Left ventricle myocardium inferior (tissue), 1 donor: ENCODE results near the gene TIGD3. TPM values are rescaled to one million over a fixed set of nuclear protein-coding genes. Genes with fewer than 3 reads are reported as not detected.
A peak's percentile ranks its signal among the peaks of the same experiment; 100 is the strongest.

Experiments
- DNase-seq: peaks from one replicate; pipeline ENCODE4 v3.0.0-alpha.2; 2020
- H3K27ac ChIP-seq: fragments of 200-600 bp; replicated peaks from 2 replicates; pipeline ENCODE4 v1.8.0; 2021
- H3K27me3 ChIP-seq: fragments of 200-600 bp; 2 replicates; pipeline ENCODE4 v1.8.0; 2021; ENCODE audit warnings: low read depth
- H3K36me3 ChIP-seq: fragments of 200-600 bp; 2 replicates; pipeline ENCODE4 v1.8.0; 2021
- H3K4me1 ChIP-seq: fragments of 200-600 bp; 2 replicates; pipeline ENCODE4 v1.8.0; 2021
- H3K4me3 ChIP-seq: fragments of 200-600 bp; 2 replicates; pipeline ENCODE4 v1.8.0; 2021; ENCODE audit warnings: mild to moderate bottlenecking, moderate library complexity
- H3K9me3 ChIP-seq: fragments of 200-600 bp; replicated peaks from 2 replicates; pipeline ENCODE4 v1.8.0; 2021
- intact Hi-C: fragments of 100-400 bp; cut with micrococcal nuclease; formaldehyde crosslinking; loops from one replicate; pipeline ENCODE4 v1.11.0; 2022
- total RNA-seq: library from RNA; stranded (reverse); fragmentation: NEBNext Ultra II Directional; extraction: Animal tissue kit (Norgen Biotek cat#: 25700); gene quantifications from one replicate; pipeline ENCODE4 v1.2.1, GENCODE V29; 2021
- TF ChIP-seq, protein P1 (sequence below): fragments of 200-600 bp; IDR thresholded peaks from 2 replicates; pipeline ENCODE4 v1.8.0; 2021; ENCODE audit warnings: antibody characterized with exemption, mild to moderate bottlenecking, borderline replicate concordance
- donor health status: DM: no; HTN: yes; CAD: no; lungs with severe emphysema.

TIGD3 gene
- total RNA-seq, 1 donor from 2014 or later: 0.44 TPM

DNA sequence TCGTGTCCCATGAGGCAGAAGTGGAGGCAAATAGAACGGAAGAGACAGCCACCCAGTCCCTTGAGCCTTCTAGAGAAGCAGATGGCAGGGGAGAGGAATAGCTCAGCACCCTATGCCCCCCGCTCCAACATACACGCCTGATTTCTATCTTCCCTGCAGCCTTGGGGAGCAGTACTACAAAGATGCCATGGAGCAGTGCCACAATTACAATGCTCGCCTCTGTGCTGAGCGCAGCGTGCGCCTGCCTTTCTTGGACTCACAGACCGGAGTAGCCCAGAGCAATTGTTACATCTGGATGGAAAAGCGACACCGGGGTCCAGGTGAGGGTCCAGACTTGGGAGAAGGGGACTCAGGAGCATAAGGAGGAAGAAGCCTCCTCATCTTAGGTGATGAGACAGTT lies 14.3 kb upstream of the TIGD3 start:
- Histone ChIP-seq H3K9me3 (no peaks in the 10 kb centered on the region), H3K4me1 (peaks cover 75% of the 10 kb centered on the region), H3K27me3 (no peaks in the 10 kb centered on the region), H3K27ac (no peak overlapping the region), H3K4me3 (no peak overlapping the region), H3K36me3 (peaks cover 68% of the 10 kb centered on the region)
- no peak for DNase-seq
- intact Hi-C loops: no loop called here
- TF ChIP-seq, protein P1, sequence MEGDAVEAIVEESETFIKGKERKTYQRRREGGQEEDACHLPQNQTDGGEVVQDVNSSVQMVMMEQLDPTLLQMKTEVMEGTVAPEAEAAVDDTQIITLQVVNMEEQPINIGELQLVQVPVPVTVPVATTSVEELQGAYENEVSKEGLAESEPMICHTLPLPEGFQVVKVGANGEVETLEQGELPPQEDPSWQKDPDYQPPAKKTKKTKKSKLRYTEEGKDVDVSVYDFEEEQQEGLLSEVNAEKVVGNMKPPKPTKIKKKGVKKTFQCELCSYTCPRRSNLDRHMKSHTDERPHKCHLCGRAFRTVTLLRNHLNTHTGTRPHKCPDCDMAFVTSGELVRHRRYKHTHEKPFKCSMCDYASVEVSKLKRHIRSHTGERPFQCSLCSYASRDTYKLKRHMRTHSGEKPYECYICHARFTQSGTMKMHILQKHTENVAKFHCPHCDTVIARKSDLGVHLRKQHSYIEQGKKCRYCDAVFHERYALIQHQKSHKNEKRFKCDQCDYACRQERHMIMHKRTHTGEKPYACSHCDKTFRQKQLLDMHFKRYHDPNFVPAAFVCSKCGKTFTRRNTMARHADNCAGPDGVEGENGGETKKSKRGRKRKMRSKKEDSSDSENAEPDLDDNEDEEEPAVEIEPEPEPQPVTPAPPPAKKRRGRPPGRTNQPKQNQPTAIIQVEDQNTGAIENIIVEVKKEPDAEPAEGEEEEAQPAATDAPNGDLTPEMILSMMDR: no peak

GRCh38 chr11:65341856-65342255 lies 12.7 kb upstream of the TIGD3 start:
- Histone ChIP-seq H3K4me3 (no peak overlapping the region), H3K4me1 (peaks cover 61% of the 10 kb centered on the region), H3K27ac (peak overlapping the region; percentile 61), H3K27me3 (no peaks in the 10 kb centered on the region), H3K9me3 (no peaks in the 10 kb centered on the region), H3K36me3 (peaks cover 75% of the 10 kb centered on the region)
- no peak for DNase-seq
- intact Hi-C loops: no loop called here
- TF ChIP-seq, protein P1: no peak

GRCh38 chr11:65351511-65351910 lies 3.0 kb upstream of the TIGD3 start:
- TF ChIP-seq, protein P1: no peak
- H3K4me1 ChIP-seq: peaks cover 30% of the 10 kb centered on the region
- H3K27ac ChIP-seq: no peak overlapping the region
- no peak for DNase-seq
- no peak overlapping the region for H3K4me3 ChIP-seq
- H3K27me3 ChIP-seq: peaks cover 8% of the 10 kb centered on the region
- H3K9me3 ChIP-seq: no peaks in the 10 kb centered on the region
- H3K36me3 ChIP-seq: peaks cover 62% of the 10 kb centered on the region
- intact Hi-C loops: no loop called here

DNA sequence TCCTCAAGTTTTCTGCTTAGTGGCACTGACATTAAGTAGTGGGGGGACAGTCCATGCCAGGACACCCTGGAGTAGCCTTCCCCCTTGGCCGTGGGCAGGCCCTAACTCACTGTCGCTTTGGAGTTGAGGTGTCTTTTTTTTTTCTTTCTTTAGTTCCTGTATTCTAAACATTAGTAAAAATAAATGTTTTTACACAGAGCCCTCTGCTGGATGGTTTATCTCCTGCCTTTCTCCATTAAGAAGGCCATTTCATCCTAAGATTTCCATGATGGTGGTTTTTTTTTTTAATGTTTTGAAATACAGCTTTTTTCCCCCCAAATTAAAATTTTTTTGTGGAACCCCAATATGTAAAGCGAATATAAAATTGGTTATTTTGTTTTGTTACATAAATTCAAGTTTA lies 1.8 kb upstream of the TIGD3 start:
- intact Hi-C loops: no loop called here
- Histone ChIP-seq H3K36me3 (peaks cover 49% of the 10 kb centered on the region), H3K4me1 (peaks cover 43% of the 10 kb centered on the region), H3K27ac (no peak overlapping the region), H3K4me3 (no peak overlapping the region), H3K9me3 (no peaks in the 10 kb centered on the region), H3K27me3 (peaks cover 14% of the 10 kb centered on the region)
- DNase-seq: no peak
- TF ChIP-seq, protein P1: peak; percentile 34

DNA sequence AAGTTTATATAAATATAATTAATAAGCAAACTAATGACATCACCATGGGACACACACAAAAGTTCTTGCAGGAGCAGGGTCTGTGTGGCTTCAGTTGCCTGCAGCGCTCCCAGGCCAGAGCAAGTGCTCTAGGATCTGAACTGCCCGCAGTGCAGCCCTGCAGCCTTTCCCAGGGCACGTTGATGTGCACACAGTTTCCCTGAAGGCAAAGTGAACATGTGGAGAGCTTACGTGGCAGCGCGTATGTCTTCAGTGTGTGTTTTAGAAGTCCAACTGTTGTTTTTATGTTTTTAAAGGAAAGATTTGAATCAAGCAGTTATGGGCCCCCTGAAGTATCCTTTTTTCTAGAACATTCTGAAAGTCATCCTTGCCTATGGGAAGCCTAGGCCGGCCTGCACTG lies 1.2 kb upstream of the TIGD3 start:
- intact Hi-C loops: no loop called here
- DNase-seq: no peak
- Histone ChIP-seq H3K36me3 (peaks cover 43% of the 10 kb centered on the region), H3K9me3 (no peaks in the 10 kb centered on the region), H3K27me3 (peaks cover 14% of the 10 kb centered on the region), H3K4me3 (peak overlapping the region; percentile 87), H3K27ac (peak overlapping the region; percentile 75), H3K4me1 (peaks cover 49% of the 10 kb centered on the region)
- TF ChIP-seq, protein P1: no peak

DNA sequence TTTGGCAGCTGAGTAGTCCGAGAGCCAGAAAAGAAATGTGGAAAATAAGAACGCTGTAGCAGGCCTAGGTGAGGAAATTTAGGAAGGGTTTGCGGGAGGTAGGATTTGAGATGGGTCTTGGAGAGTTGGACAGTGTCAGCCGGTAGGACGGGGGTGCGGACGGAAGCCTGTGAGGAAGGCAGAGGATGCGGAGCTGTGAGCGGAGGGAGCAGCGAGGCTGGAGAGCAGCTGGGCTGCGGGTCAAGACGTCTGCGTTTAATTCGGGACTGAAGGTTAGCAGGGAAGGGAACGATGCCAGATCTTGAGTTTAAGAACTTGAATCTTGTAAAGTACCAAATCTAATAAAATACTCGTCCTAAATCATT lies 669 bp upstream of the TIGD3 start:
- Histone ChIP-seq H3K36me3 (peaks cover 38% of the 10 kb centered on the region), H3K4me3 (peak overlapping the region; percentile 87), H3K27me3 (peaks cover 14% of the 10 kb centered on the region), H3K4me1 (peaks cover 53% of the 10 kb centered on the region), H3K27ac (peak overlapping the region; percentile 75), H3K9me3 (no peaks in the 10 kb centered on the region)
- DNase-seq: no peak
- intact Hi-C loops: no loop called here
- TF ChIP-seq, protein P1: no peak
